GM23338 (cell line): ENCODE results near the gene LARGE1. TPM values are rescaled to one million over a fixed set of nuclear protein-coding genes. Genes with fewer than 3 reads are reported as not detected.

Source experiments
- ATAC-seq: fragments of 200-7000 bp; cut with Tn5 transposase; 3 replicates; pipeline ENCODE4 v1.9.1; 2020
- DNase-seq: peaks from one replicate; pipeline ENCODE4 v3.0.0-alpha.2; 2015; ENCODE audit warnings: low spot score
- H2AFZ ChIP-seq: fragments of 200-600 bp; sonication (generic); 2 replicates; pipeline ENCODE4 v1.8.0; 2016; ENCODE audit warnings: antibody characterized with exemption, mild to moderate bottlenecking, moderate library complexity
- H3F3A ChIP-seq: fragments of 200-600 bp; sonication (generic); replicated peaks from 2 replicates; pipeline ENCODE4 v1.8.0; 2017; ENCODE audit warnings: antibody characterized with exemption, mixed run types, low read depth
- H3K27ac ChIP-seq: fragments of 200-600 bp; sonication (generic); 2 replicates; pipeline ENCODE4 v1.6.1; 2016; ENCODE audit warnings: low read depth
- H3K27me3 ChIP-seq: fragments of 200-600 bp; sonication (generic); 2 replicates; pipeline ENCODE4 v1.8.0; 2016; ENCODE audit warnings: mild to moderate bottlenecking, mixed run types, moderate library complexity; ENCODE audit not compliant: insufficient read depth
- H3K36me3 ChIP-seq: fragments of 200-600 bp; sonication (generic); 2 replicates; pipeline ENCODE4 v1.8.0; 2016; ENCODE audit warnings: mild to moderate bottlenecking; ENCODE audit not compliant: insufficient read depth
- H3K4me1 ChIP-seq: fragments of 200-600 bp; sonication (generic); 2 replicates; pipeline ENCODE4 v1.8.0; 2016; ENCODE audit warnings: mild to moderate bottlenecking, moderate library complexity; ENCODE audit not compliant: insufficient read depth
- H3K4me2 ChIP-seq: fragments of 200-600 bp; sonication (generic); 2 replicates; pipeline ENCODE4 v1.7.1; 2017; ENCODE audit warnings: mixed run types
- H3K4me3 ChIP-seq: fragments of 200-600 bp; sonication (generic); 2 replicates; pipeline ENCODE4 v1.6.1; 2016; ENCODE audit warnings: mixed run types
- H3K79me2 ChIP-seq: fragments of 200-600 bp; sonication (generic); replicated peaks from 2 replicates; pipeline ENCODE4 v1.8.0; 2017; ENCODE audit warnings: mild to moderate bottlenecking; ENCODE audit not compliant: insufficient read depth
- H3K9me2 ChIP-seq: fragments of 200-600 bp; sonication (generic); 2 replicates; pipeline ENCODE4 v1.8.0; 2017; ENCODE audit not compliant: insufficient read depth
- H4K20me1 ChIP-seq: fragments of 200-600 bp; sonication (generic); replicated peaks from 2 replicates; pipeline ENCODE4 v1.8.0; 2017; ENCODE audit warnings: mild to moderate bottlenecking; ENCODE audit not compliant: insufficient read depth
- H3K27ac Mint-ChIP-seq: 2 replicates; pipeline ENCODE4 v1.8.0; 2020; ENCODE audit warnings: inconsistent platforms, mild to moderate bottlenecking, moderate library complexity, mixed read lengths
- H3K27me3 Mint-ChIP-seq: 3 replicates; pipeline ENCODE4 v1.8.0; 2022; ENCODE audit warnings: low read depth, mild to moderate bottlenecking, moderate library complexity, mixed read lengths, inconsistent platforms; ENCODE audit not compliant: insufficient read depth, poor library complexity
- H3K36me3 Mint-ChIP-seq: 3 replicates; pipeline ENCODE4 v1.8.0; 2021; ENCODE audit warnings: low read depth, mild to moderate bottlenecking, inconsistent platforms, moderate library complexity, mixed read lengths
- H3K4me1 Mint-ChIP-seq: 3 replicates; pipeline ENCODE4 v1.8.0; 2020; ENCODE audit warnings: mild to moderate bottlenecking, inconsistent platforms, mixed read lengths
- H3K4me3 Mint-ChIP-seq: 3 replicates; pipeline ENCODE4 v1.8.0; 2021; ENCODE audit warnings: moderate library complexity, mild to moderate bottlenecking, inconsistent platforms, mixed read lengths
- H3K9me3 Mint-ChIP-seq: 3 replicates; pipeline ENCODE4 v1.8.0; 2020; ENCODE audit warnings: moderate library complexity, mild to moderate bottlenecking, inconsistent platforms, mixed read lengths
- CREB1 ChIP-seq: fragments of 250-450 bp; sonication (Bioruptor Pico); IDR thresholded peaks from 2 replicates; pipeline ENCODE4 v1.5.0; 2020; ENCODE audit warnings: low read depth, mild to moderate bottlenecking, moderate library complexity
- EZH2phosphoT487 ChIP-seq: fragments of 200-600 bp; sonication (generic); IDR thresholded peaks from one replicate; pipeline ENCODE4 v1.8.1; 2018; ENCODE audit warnings: antibody characterized with exemption; ENCODE audit not compliant: unreplicated experiment
- JUNB ChIP-seq: IDR thresholded peaks from one replicate; pipeline ENCODE4 v1.6.1; 2016; ENCODE audit warnings: antibody characterized with exemption; ENCODE audit not compliant: unreplicated experiment
- NANOG ChIP-seq: IDR thresholded peaks from 2 replicates; pipeline ENCODE4 v1.6.1; 2016; ENCODE audit warnings: antibody characterized with exemption, borderline replicate concordance
- ZNF114 ChIP-seq: fragments of 250-450 bp; sonication (Bioruptor Pico); IDR thresholded peaks from 2 replicates; pipeline ENCODE4 v1.5.0; 2020; ENCODE audit warnings: mild to moderate bottlenecking, moderate library complexity
- ZNF331 ChIP-seq: fragments of 250-450 bp; sonication (Bioruptor Pico); IDR thresholded peaks from 2 replicates; pipeline ENCODE4 v1.5.0; 2020; ENCODE audit warnings: low read depth, mild to moderate bottlenecking, moderate library complexity
- polyA plus RNA-seq: library from polyadenylated mRNA; unstranded; fragments of >200 nt; fragmentation: Nextera tagmentation; extraction: Ambion mirVana; gene quantifications from 2 replicates; pipeline ENCODE4 v1.2.1, GENCODE V29; 2016
- total RNA-seq: library from RNA; depleted of rRNA; stranded (reverse); fragments of >200 nt; shearing (Covaris generic); gene quantifications from 2 replicates; pipeline ENCODE4 v1.2.3, GENCODE V29; 2014
- TF ChIP-seq, protein P1 (sequence below): IDR thresholded peaks from one replicate; pipeline ENCODE4 v1.6.1; 2018; ENCODE audit warnings: antibody characterized with exemption; ENCODE audit not compliant: unreplicated experiment
- TF ChIP-seq, protein P2 (sequence below), 2 experiments: fragments of 200-600 bp in 1 of 2; sonication (generic) in 1 of 2; conservative IDR thresholded peaks; 2 replicates each; pipeline versions ENCODE4 v1.5.1 to v1.6.1; 2016 to 2017; ENCODE audit warnings: antibody characterized with exemption in 2 of 2, low read depth in 2 of 2, mild to moderate bottlenecking in 2 of 2, moderate library complexity in 1 of 2
- TF ChIP-seq, protein P3 (sequence below): IDR thresholded peaks from 2 replicates; pipeline ENCODE4 v1.6.1; 2016; ENCODE audit warnings: antibody characterized with exemption
- TF ChIP-seq, protein P4 (sequence below): fragments of 250-450 bp; sonication (Bioruptor Pico); IDR thresholded peaks from 2 replicates; pipeline ENCODE4 v1.5.0; 2020; ENCODE audit warnings: mild to moderate bottlenecking, moderate library complexity

LARGE1 gene
- total and polyA plus RNA-seq, 2 experiments from 2014 or later = 12.8 to 75.6 TPM

DNA sequence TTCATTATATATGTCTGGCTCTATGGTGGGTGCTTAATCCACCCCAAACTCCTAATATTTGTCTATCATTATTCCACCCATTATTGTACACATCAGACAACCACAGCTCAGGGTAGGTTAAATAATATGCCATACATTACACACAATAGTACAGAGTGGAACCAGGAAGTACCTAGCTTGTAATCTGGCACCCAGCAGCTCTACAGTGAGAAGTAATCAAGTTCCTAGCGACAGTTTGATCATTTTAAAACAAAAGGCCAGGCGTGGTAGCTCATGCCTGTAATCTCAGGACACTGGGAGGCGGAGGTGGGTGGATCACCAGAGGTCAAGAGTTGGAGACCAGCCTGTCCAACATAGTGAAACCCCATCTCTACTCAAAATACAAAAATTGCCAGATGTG is 141.0 kb downstream of the LARGE1 start (continued):
- TF ChIP-seq, protein P1, sequence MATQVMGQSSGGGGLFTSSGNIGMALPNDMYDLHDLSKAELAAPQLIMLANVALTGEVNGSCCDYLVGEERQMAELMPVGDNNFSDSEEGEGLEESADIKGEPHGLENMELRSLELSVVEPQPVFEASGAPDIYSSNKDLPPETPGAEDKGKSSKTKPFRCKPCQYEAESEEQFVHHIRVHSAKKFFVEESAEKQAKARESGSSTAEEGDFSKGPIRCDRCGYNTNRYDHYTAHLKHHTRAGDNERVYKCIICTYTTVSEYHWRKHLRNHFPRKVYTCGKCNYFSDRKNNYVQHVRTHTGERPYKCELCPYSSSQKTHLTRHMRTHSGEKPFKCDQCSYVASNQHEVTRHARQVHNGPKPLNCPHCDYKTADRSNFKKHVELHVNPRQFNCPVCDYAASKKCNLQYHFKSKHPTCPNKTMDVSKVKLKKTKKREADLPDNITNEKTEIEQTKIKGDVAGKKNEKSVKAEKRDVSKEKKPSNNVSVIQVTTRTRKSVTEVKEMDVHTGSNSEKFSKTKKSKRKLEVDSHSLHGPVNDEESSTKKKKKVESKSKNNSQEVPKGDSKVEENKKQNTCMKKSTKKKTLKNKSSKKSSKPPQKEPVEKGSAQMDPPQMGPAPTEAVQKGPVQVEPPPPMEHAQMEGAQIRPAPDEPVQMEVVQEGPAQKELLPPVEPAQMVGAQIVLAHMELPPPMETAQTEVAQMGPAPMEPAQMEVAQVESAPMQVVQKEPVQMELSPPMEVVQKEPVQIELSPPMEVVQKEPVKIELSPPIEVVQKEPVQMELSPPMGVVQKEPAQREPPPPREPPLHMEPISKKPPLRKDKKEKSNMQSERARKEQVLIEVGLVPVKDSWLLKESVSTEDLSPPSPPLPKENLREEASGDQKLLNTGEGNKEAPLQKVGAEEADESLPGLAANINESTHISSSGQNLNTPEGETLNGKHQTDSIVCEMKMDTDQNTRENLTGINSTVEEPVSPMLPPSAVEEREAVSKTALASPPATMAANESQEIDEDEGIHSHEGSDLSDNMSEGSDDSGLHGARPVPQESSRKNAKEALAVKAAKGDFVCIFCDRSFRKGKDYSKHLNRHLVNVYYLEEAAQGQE = no peak
- TF ChIP-seq CREB1 (CRISPR knock-in tag) = no peak
- TF ChIP-seq ZNF114 (CRISPR knock-in tag) = no peak
- TF ChIP-seq, protein P2, sequence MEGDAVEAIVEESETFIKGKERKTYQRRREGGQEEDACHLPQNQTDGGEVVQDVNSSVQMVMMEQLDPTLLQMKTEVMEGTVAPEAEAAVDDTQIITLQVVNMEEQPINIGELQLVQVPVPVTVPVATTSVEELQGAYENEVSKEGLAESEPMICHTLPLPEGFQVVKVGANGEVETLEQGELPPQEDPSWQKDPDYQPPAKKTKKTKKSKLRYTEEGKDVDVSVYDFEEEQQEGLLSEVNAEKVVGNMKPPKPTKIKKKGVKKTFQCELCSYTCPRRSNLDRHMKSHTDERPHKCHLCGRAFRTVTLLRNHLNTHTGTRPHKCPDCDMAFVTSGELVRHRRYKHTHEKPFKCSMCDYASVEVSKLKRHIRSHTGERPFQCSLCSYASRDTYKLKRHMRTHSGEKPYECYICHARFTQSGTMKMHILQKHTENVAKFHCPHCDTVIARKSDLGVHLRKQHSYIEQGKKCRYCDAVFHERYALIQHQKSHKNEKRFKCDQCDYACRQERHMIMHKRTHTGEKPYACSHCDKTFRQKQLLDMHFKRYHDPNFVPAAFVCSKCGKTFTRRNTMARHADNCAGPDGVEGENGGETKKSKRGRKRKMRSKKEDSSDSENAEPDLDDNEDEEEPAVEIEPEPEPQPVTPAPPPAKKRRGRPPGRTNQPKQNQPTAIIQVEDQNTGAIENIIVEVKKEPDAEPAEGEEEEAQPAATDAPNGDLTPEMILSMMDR (conservative IDR thresholded peaks at IDR 0.05; ENCODE audit: low read depth in 2 of 2) = no peak
- TF ChIP-seq ZNF331 (CRISPR knock-in tag) = no peak
- TF ChIP-seq NANOG = no peak
- TF ChIP-seq, protein P3, sequence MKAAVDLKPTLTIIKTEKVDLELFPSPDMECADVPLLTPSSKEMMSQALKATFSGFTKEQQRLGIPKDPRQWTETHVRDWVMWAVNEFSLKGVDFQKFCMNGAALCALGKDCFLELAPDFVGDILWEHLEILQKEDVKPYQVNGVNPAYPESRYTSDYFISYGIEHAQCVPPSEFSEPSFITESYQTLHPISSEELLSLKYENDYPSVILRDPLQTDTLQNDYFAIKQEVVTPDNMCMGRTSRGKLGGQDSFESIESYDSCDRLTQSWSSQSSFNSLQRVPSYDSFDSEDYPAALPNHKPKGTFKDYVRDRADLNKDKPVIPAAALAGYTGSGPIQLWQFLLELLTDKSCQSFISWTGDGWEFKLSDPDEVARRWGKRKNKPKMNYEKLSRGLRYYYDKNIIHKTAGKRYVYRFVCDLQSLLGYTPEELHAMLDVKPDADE = no peak

DNA sequence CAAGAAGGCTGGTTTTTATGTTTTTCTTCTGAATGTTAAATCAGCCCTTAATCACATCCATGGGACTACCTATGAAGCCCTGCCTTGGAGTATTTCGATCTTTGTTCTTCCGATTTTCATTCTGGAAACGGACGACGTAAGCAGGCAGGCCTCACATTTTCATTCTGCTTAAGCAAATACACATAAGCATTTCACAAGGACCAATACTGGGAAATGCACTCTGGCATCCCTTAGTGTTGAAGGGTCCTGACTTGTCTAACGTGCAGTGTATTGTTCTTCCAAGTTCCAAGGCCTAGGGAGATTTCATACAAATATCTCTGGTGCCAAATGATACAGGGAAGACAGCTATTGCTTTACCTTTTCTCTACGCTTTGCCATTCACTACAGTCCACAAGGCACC is 143.8 kb downstream of the LARGE1 start:
- Mint-ChIP-seq H3K36me3 (no peaks in the 10 kb centered on the region), H3K4me1 (peaks cover 69% of the 10 kb centered on the region), H3K9me3 (no peaks in the 10 kb centered on the region), H3K27me3 (peaks cover 2% of the 10 kb centered on the region), H3K4me3 (no peak overlapping the region), H3K27ac (no peak overlapping the region)
- H3K4me1 ChIP-seq = peaks cover 27% of the 10 kb centered on the region
- no peaks in the 10 kb centered on the region for H3K27me3 ChIP-seq
- no peak for DNase-seq
- no peak overlapping the region for H3K4me2 ChIP-seq
- no peak overlapping the region for H2AFZ ChIP-seq
- no peaks in the 10 kb centered on the region for H3K9me2 ChIP-seq
- H4K20me1 ChIP-seq = peaks cover 49% of the 10 kb centered on the region
- no peak overlapping the region for H3K27ac ChIP-seq
- H3K4me3 ChIP-seq = no peak overlapping the region
- H3K36me3 ChIP-seq = no peaks in the 10 kb centered on the region
- no peaks in the 10 kb centered on the region for H3F3A ChIP-seq
- H3K79me2 ChIP-seq = peaks cover 98% of the 10 kb centered on the region
- ATAC-seq = no peak
- TF ChIP-seq, protein P4, sequence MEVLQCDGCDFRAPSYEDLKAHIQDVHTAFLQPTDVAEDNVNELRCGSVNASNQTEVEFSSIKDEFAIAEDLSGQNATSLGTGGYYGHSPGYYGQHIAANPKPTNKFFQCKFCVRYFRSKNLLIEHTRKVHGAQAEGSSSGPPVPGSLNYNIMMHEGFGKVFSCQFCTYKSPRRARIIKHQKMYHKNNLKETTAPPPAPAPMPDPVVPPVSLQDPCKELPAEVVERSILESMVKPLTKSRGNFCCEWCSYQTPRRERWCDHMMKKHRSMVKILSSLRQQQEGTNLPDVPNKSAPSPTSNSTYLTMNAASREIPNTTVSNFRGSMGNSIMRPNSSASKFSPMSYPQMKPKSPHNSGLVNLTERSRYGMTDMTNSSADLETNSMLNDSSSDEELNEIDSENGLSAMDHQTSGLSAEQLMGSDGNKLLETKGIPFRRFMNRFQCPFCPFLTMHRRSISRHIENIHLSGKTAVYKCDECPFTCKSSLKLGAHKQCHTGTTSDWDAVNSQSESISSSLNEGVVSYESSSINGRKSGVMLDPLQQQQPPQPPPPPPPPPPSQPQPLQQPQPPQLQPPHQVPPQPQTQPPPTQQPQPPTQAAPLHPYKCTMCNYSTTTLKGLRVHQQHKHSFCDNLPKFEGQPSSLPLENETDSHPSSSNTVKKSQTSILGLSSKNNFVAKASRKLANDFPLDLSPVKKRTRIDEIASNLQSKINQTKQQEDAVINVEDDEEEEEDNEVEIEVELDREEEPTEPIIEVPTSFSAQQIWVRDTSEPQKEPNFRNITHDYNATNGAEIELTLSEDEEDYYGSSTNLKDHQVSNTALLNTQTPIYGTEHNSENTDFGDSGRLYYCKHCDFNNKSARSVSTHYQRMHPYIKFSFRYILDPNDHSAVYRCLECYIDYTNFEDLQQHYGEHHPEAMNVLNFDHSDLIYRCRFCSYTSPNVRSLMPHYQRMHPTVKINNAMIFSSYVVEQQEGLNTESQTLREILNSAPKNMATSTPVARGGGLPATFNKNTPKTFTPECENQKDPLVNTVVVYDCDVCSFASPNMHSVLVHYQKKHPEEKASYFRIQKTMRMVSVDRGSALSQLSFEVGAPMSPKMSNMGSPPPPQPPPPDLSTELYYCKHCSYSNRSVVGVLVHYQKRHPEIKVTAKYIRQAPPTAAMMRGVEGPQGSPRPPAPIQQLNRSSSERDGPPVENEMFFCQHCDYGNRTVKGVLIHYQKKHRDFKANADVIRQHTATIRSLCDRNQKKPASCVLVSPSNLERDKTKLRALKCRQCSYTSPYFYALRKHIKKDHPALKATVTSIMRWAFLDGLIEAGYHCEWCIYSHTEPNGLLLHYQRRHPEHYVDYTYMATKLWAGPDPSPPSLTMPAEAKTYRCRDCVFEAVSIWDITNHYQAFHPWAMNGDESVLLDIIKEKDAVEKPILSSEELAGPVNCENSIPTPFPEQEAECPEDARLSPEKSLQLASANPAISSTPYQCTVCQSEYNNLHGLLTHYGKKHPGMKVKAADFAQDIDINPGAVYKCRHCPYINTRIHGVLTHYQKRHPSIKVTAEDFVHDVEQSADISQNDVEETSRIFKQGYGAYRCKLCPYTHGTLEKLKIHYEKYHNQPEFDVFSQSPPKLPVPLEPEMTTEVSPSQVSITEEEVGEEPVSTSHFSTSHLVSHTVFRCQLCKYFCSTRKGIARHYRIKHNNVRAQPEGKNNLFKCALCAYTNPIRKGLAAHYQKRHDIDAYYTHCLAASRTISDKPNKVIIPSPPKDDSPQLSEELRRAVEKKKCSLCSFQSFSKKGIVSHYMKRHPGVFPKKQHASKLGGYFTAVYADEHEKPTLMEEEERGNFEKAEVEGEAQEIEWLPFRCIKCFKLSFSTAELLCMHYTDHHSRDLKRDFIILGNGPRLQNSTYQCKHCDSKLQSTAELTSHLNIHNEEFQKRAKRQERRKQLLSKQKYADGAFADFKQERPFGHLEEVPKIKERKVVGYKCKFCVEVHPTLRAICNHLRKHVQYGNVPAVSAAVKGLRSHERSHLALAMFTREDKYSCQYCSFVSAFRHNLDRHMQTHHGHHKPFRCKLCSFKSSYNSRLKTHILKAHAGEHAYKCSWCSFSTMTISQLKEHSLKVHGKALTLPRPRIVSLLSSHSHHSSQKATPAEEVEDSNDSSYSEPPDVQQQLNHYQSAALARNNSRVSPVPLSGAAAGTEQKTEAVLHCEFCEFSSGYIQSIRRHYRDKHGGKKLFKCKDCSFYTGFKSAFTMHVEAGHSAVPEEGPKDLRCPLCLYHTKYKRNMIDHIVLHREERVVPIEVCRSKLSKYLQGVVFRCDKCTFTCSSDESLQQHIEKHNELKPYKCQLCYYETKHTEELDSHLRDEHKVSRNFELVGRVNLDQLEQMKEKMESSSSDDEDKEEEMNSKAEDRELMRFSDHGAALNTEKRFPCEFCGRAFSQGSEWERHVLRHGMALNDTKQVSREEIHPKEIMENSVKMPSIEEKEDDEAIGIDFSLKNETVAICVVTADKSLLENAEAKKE (CRISPR knock-in tag) = no peak
- TF ChIP-seq EZH2phosphoT487 = no peak
- TF ChIP-seq, protein P2 (conservative IDR thresholded peaks at IDR 0.05; ENCODE audit: low read depth in 2 of 2) = no peak
- no peak for TF ChIP-seq JUNB
- TF ChIP-seq CREB1 (CRISPR knock-in tag) = no peak
